HepG2 (cell line): Measurements from ENCODE around the gene HTR1D. TPM values are rescaled to one million over a fixed set of nuclear protein-coding genes. Genes with fewer than 3 reads are reported as not detected.

Source experiments
- BORCS8-MEF2B ChIP-seq: sonication (generic); formaldehyde crosslinking; IDR thresholded peaks from 2 replicates; pipeline ENCODE4 v1.8.0; 2022; ENCODE audit warnings: mild to moderate bottlenecking, missing genetic modification reagents
- GATA4 ChIP-seq: sonication (generic); IDR thresholded peaks from 2 replicates; pipeline ENCODE4 v1.6.1; 2016; ENCODE audit warnings: antibody characterized with exemption, low read depth, borderline replicate concordance
- HNRNPLL ChIP-seq: fragments of 200-400 bp; formaldehyde crosslinking; IDR thresholded peaks from 2 replicates; pipeline ENCODE4 v1.6.1; 2017; ENCODE audit warnings: mild to moderate bottlenecking, low read depth, low read length; ENCODE audit not compliant: poor library complexity, severe bottlenecking
- POLR2AphosphoS2 ChIP-seq: IDR thresholded peaks from 2 replicates; pipeline ENCODE4 v1.6.1; 2011; ENCODE audit warnings: low read depth, low read length, improper control_type of control experiment
- REPIN1 ChIP-seq: sonication (generic); formaldehyde crosslinking; IDR thresholded peaks from 2 replicates; pipeline ENCODE4 v1.8.0; 2022; ENCODE audit warnings: missing genetic modification reagents, low read depth, mild to moderate bottlenecking, borderline replicate concordance
- ZMYM4 ChIP-seq: sonication (generic); formaldehyde crosslinking; IDR thresholded peaks from 2 replicates; pipeline ENCODE4 v1.8.1; 2023; ENCODE audit warnings: mild to moderate bottlenecking, missing genetic modification reagents
- polyA plus RNA-seq, 8 experiments: library from polyadenylated mRNA; depleted of rRNA in 3 of 8; stranded (reverse) in 7 of 8; unstranded in 1 of 8; fragments of >200 nt; fragmentation: Illumina TruSeq in 4 of 8; extraction: Trizol in 4 of 8; gene quantifications; 2 replicates each; pipeline versions ENCODE4 v1.2.1 to v1.2.3, GENCODE V29; 2011 to 2016; ENCODE audit warnings: low read depth in 4 of 8, missing spikeins in 1 of 8, mixed read lengths in 1 of 8; ENCODE audit not compliant: insufficient read depth in 1 of 8
- total RNA-seq, 5 experiments: library from RNA; depleted of rRNA; stranded (reverse); fragments of >200 nt; fragmentation: Illumina TruSeq; extraction: Trizol; gene quantifications; 2 replicates each; pipeline ENCODE4 v1.2.3, GENCODE V29; 2016; ENCODE audit warnings: low read depth in 1 of 5
- TF ChIP-seq, protein P1 (sequence below): IDR thresholded peaks from 2 replicates; pipeline ENCODE4 v1.6.1; 2016; ENCODE audit warnings: control low read depth
- TF ChIP-seq, protein P2 (sequence below): sonication (generic); formaldehyde crosslinking; IDR thresholded peaks from 2 replicates; pipeline ENCODE4 v1.4.0; 2020; ENCODE audit warnings: missing genetic modification reagents
- TF ChIP-seq, protein P3 (sequence below): sonication (generic); formaldehyde crosslinking; IDR thresholded peaks from 2 replicates; pipeline ENCODE4 v1.4.0; 2020; ENCODE audit warnings: missing genetic modification reagents
- TF ChIP-seq, protein P4 (sequence below), 2 experiments: fragments of 450-650 bp in 1 of 2; sonication (generic) in 1 of 2; formaldehyde crosslinking; IDR thresholded peaks; 2 replicates each; pipeline versions ENCODE4 v1.5.0 to v1.8.0; 2020 to 2022; ENCODE audit warnings: mild to moderate bottlenecking in 1 of 2, missing genetic modification reagents in 1 of 2
- TF ChIP-seq, protein P5 (sequence below): IDR thresholded peaks from 2 replicates; pipeline ENCODE4 v1.6.1; 2016; ENCODE audit warnings: low read depth, borderline replicate concordance
- TF ChIP-seq, protein P6 (sequence below): IDR thresholded peaks from 2 replicates; pipeline ENCODE4 v1.4.0; 2020; ENCODE audit warnings: mild to moderate bottlenecking, missing genetic modification reagents
- TF ChIP-seq, protein P7 (sequence below), 2 experiments: sonication (generic) in 1 of 2; formaldehyde crosslinking in 1 of 2; IDR thresholded peaks; 2 replicates each; pipeline versions ENCODE4 v1.4.0 to v1.6.1; 2018 to 2020; ENCODE audit warnings: missing genetic modification reagents in 2 of 2, borderline replicate concordance in 1 of 2, low read depth in 1 of 2, mild to moderate bottlenecking in 1 of 2, missing biosample characterization in 1 of 2

The HTR1D gene
- total and polyA plus RNA-seq, 2 of the 13 experiments (the other 11 are each of a cell fraction or from before 2014, with no cell fraction given): 0.04 to 0.07 TPM

DNA sequence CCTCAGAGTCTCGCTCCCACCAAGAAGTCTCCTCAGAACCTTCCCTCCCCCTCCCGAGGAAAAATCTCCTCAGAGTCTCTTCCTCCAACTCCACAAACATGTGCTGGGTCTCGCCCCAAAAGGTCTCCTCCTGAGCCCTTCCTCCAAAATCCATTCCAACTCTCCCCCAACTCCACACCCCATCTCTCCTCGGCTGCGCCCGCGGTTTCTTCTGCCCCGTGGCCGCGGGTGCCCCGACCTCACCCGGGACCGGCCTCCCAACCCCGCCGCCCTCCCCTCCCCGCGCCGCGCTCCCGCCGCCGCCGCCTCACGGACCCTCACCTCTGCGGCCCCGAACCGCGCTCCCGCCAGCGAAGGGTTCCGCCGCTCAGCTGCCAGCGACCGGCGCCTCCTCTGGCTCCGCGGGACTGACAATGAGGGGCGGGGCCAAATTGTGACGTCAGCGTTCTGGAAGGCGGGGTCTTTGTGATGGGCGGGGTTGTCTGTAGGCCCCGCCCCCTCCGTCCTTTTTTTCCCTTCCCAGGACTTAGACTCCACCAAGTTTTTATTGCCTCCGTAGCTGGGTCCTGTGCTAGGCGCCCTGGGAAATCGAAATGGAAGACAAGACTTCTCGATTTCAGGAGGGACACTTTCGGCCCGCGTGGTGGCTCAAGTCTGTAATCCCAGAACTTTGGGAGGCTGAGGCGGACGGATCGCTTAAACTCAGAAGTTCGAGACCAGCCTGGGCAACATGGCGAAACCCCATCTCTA is 48.7 kb downstream of the HTR1D start, which contains the start of gene LUZP1 (continued):
- TF ChIP-seq, protein P1, sequence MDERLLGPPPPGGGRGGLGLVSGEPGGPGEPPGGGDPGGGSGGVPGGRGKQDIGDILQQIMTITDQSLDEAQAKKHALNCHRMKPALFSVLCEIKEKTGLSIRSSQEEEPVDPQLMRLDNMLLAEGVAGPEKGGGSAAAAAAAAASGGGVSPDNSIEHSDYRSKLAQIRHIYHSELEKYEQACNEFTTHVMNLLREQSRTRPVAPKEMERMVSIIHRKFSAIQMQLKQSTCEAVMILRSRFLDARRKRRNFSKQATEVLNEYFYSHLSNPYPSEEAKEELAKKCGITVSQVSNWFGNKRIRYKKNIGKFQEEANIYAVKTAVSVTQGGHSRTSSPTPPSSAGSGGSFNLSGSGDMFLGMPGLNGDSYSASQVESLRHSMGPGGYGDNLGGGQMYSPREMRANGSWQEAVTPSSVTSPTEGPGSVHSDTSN (CRISPR knock-in tag): no peak
- TF ChIP-seq, protein P2, sequence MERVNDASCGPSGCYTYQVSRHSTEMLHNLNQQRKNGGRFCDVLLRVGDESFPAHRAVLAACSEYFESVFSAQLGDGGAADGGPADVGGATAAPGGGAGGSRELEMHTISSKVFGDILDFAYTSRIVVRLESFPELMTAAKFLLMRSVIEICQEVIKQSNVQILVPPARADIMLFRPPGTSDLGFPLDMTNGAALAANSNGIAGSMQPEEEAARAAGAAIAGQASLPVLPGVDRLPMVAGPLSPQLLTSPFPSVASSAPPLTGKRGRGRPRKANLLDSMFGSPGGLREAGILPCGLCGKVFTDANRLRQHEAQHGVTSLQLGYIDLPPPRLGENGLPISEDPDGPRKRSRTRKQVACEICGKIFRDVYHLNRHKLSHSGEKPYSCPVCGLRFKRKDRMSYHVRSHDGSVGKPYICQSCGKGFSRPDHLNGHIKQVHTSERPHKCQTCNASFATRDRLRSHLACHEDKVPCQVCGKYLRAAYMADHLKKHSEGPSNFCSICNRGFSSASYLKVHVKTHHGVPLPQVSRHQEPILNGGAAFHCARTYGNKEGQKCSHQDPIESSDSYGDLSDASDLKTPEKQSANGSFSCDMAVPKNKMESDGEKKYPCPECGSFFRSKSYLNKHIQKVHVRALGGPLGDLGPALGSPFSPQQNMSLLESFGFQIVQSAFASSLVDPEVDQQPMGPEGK (CRISPR knock-in tag): peak; percentile 60
- TF ChIP-seq HNRNPLL: peak; percentile 40
- peak; percentile 76; the same call in 1 of the 2 replicates for TF ChIP-seq BORCS8-MEF2B
- TF ChIP-seq, protein P3, sequence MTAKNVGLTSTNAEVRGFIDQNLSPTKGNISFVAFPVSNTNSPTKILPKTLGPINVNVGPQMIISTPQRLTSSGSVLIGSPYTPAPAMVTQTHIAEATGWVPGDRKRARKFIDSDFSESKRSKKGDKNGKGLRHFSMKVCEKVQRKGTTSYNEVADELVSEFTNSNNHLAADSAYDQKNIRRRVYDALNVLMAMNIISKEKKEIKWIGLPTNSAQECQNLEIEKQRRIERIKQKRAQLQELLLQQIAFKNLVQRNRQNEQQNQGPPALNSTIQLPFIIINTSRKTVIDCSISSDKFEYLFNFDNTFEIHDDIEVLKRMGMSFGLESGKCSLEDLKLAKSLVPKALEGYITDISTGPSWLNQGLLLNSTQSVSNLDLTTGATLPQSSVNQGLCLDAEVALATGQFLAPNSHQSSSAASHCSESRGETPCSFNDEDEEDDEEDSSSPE (CRISPR knock-in tag): peak; percentile 63
- TF ChIP-seq POLR2AphosphoS2: no peak
- TF ChIP-seq, protein P4, sequence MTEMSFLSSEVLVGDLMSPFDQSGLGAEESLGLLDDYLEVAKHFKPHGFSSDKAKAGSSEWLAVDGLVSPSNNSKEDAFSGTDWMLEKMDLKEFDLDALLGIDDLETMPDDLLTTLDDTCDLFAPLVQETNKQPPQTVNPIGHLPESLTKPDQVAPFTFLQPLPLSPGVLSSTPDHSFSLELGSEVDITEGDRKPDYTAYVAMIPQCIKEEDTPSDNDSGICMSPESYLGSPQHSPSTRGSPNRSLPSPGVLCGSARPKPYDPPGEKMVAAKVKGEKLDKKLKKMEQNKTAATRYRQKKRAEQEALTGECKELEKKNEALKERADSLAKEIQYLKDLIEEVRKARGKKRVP (CRISPR knock-in tag; IDR thresholded peaks at IDR 0.05): 0 out of 4 replicates have a peak, but pooled peaks of 1 of the 2 experiments have one; percentile 42
- peak; percentile 47; the same call in 1 of the 2 replicates for TF ChIP-seq GATA4
- peak; percentile 54; the same call in 1 of the 2 replicates for TF ChIP-seq ZMYM4 (CRISPR knock-in tag)
- TF ChIP-seq, protein P5, sequence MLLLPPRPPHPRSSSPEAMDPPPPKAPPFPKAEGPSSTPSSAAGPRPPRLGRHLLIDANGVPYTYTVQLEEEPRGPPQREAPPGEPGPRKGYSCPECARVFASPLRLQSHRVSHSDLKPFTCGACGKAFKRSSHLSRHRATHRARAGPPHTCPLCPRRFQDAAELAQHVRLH (CRISPR knock-in tag): 0 out of 2 replicates have a peak, but pooled peaks have one; percentile 66
- 0 out of 2 replicates have a peak, but pooled peaks have one; percentile 16 for TF ChIP-seq REPIN1
- TF ChIP-seq, protein P6, sequence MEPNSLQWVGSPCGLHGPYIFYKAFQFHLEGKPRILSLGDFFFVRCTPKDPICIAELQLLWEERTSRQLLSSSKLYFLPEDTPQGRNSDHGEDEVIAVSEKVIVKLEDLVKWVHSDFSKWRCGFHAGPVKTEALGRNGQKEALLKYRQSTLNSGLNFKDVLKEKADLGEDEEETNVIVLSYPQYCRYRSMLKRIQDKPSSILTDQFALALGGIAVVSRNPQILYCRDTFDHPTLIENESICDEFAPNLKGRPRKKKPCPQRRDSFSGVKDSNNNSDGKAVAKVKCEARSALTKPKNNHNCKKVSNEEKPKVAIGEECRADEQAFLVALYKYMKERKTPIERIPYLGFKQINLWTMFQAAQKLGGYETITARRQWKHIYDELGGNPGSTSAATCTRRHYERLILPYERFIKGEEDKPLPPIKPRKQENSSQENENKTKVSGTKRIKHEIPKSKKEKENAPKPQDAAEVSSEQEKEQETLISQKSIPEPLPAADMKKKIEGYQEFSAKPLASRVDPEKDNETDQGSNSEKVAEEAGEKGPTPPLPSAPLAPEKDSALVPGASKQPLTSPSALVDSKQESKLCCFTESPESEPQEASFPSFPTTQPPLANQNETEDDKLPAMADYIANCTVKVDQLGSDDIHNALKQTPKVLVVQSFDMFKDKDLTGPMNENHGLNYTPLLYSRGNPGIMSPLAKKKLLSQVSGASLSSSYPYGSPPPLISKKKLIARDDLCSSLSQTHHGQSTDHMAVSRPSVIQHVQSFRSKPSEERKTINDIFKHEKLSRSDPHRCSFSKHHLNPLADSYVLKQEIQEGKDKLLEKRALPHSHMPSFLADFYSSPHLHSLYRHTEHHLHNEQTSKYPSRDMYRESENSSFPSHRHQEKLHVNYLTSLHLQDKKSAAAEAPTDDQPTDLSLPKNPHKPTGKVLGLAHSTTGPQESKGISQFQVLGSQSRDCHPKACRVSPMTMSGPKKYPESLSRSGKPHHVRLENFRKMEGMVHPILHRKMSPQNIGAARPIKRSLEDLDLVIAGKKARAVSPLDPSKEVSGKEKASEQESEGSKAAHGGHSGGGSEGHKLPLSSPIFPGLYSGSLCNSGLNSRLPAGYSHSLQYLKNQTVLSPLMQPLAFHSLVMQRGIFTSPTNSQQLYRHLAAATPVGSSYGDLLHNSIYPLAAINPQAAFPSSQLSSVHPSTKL (CRISPR knock-in tag): 0 out of 2 replicates have a peak, but pooled peaks have one; percentile 8
- TF ChIP-seq, protein P7, sequence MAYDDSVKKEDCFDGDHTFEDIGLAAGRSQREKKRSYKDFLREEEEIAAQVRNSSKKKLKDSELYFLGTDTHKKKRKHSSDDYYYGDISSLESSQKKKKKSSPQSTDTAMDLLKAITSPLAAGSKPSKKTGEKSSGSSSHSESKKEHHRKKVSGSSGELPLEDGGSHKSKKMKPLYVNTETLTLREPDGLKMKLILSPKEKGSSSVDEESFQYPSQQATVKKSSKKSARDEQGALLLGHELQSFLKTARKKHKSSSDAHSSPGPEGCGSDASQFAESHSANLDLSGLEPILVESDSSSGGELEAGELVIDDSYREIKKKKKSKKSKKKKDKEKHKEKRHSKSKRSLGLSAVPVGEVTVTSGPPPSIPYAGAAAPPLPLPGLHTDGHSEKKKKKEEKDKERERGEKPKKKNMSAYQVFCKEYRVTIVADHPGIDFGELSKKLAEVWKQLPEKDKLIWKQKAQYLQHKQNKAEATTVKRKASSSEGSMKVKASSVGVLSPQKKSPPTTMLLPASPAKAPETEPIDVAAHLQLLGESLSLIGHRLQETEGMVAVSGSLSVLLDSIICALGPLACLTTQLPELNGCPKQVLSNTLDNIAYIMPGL (CRISPR knock-in tag; IDR thresholded peaks at IDR 0.05; ENCODE audit: borderline replicate concordance in 1 of 2, low read depth in 1 of 2): peak in 1 of 2 experiments; percentile 74; a peak in 2 of 4 replicates
